ENCODE results near the gene PHEX.

DNA sequence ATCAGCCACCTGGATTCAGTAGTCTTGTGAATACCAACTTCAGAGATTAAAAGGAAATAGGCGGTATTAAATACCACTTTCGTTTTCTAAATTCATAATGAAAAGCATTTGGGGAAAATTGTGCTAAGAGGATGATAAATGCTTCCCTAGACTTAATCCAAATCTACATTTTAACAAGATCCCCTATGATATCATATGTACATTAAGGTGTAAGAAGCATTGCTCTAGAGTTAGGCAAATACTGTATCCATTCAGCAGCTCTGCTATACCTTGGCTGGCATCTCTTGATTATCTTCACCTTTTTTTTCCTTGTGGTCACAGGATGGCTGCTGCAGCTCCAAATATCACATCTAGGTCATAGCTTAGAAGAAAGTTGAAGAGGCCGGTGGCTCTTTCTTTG lies 40.6 kb upstream of the PHEX start:
- TF ChIP-seq EZH2phosphoT487 (IDR thresholded peaks at IDR 0.05; ENCODE audit: low read length) (no peak), CTCF (IDR thresholded peaks at IDR 0.05; ENCODE audit: low read length) (no peak)

All from MM.1S (cell line).